IPS DF 4.7 (cell line): ENCODE measurements around the gene TMEM178B.

Experiments used
- DNase-seq: peaks from one replicate; pipeline ENCODE4 v3.0.0-alpha.2; 2013; ENCODE audit warnings: low spot score; ENCODE audit errors: extremely low read depth

Gene TMEM178B

GRCh38 chr7:141461924-141462323 is 388.1 kb downstream of the TMEM178B start:
- DNase-seq = no peak

- no peak for DNase-seq
Observed at GRCh38 chr7:141462958-141463357, 389.1 kb downstream of the TMEM178B start.

DNA sequence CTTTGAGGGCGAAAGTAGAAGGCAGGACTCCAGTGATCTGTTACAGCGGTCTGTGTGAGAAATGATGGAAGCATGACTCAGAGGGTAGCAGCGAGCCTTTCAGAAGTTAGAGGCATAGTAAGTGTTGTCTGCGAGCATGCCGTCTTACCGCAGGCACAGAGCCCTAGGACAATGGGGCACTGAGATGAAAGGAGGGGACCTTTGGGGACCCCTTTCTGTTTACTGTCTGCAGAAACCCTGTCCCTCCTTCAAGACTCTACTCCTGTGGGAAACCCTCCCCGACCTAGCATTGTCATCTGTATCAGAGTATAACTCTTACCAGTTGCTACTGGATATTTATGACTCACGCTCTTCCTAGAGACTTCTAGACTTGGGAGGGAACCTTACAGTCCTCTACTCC is 390.1 kb downstream of the TMEM178B start:
- DNase-seq = no peak

DNA sequence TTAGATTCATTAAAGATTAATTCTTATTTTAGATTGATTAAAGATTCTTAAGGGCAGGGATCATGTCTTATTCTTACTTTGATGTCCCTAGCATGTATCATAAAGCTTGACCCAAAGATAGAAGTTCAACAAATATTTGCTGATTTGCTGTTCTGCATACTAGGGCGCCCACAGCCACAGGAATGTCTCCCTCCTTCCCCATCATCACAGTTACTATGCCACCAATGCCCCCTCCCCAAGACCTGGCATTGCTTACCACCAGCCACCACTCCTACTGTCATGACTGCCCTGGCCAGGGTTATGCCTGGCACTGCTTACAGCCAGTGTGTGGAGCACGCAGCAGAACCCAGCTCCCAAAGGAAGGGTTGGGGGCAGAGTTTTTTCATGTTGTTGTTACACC is 390.7 kb downstream of the TMEM178B start:
- no peak for DNase-seq

GRCh38 chr7:141466151-141466904 is 392.5 kb downstream of the TMEM178B start:
- DNase-seq = no peak

GRCh38 chr7:141468341-141468740 is 394.5 kb downstream of the TMEM178B start:
- no peak for DNase-seq

- DNase-seq = no peak
Observed at GRCh38 chr7:141475679-141476078, 401.8 kb downstream of the TMEM178B start.

DNA sequence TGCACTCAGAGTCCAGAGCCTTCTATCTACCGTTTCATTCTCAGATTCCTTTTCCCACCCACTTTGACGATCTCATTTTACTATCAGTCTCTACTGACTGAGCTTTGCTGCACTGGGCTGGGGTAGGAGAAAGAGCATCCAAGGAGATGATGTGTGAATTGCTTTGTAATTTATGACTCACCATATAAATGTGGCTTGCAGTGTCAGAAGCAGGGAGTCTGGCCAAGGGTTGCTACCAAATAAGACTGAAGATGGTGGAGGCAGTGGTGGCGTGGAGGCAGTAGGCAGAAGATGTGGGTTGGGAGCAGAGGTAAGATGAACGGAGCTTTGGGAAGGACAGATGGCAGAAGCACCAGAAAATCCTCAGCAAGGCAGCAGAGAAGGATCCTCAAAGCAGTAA is 404.0 kb downstream of the TMEM178B start:
- no peak for DNase-seq

DNA sequence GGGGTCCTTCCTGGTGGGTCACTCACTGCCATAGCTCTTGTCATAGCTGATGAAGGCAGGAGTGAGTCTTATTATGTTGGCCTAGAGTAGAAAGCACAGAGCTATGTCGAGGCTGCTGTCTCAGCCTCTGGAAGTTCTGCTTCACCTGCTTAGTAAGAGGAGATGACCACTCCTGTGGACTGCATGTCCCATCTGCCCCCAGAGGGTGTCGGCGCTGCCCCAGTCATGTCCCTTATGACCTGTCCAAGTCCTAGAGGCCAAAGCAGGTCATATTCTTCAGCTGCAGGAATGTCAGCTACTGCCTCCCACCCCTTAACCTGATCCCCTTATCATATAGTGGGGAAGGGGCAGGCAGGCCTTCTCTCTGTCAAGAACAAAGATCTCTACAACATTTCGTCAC is 405.0 kb downstream of the TMEM178B start:
- no peak for DNase-seq

DNA sequence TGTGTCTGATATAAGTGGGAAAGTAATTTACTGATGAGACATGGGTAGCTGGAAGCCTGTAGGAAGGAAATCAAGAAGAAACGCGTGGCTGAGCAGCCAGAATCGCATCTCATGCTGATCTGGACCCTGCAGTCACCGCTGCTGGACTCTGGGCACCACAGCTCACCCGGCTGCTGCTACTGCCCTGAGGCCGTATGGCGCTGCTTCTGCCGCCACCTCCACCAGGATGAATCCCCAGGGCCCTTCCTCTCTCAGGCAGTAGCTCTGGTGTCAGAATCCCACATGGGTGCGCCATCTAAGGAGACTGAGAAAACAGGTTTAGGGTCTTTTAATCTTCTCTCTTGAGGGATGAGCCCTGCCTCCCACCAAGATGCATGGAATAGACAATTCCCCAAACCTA is 407.1 kb downstream of the TMEM178B start:
- DNase-seq = no peak

- no peak for DNase-seq
Observed at GRCh38 chr7:141481971-141482370, 408.1 kb downstream of the TMEM178B start.

GRCh38 chr7:141483044-141483443 is 409.2 kb downstream of the TMEM178B start:
- no peak for DNase-seq

DNA sequence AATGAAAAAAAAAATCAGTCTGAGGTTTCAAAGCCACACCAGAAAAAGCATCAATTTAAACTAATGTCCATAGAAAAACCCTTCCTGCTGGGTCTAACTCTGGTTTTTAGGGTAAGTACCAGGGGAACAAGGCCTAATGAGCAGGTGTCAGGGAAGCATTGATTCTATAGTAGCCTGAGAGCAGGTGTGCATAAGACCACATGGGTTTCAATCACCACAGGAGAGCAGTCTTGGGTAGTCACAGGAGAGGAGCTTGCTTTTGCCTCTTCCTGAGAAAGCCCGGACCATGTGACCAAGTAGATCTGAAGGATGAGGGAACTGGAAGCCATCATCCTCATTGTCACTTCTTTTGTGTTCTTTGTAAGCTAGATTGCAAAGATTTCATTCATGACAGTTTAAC is 411.0 kb downstream of the TMEM178B start:
- no peak for DNase-seq

- no peak for DNase-seq
Observed at GRCh38 chr7:141486959-141487358, 413.1 kb downstream of the TMEM178B start.

DNA sequence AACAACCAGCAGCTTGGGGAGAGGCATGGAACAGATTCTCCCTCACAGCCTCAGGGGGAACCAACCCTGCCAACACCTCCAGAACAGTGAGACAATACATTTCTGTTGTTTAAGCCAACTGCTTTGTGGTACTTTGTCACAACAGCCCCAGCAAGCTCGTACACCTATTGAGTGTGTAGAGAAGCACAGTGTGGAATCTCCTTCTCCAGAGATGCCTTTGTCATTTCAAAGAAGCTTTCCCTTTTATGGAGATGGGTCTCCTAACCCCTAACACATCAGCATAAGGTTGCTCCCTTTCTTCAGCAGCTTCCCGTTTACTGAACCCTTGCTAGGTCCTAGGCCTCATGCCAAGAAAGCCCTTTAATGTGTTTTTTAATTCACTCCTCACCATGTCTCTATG is 416.6 kb downstream of the TMEM178B start:
- no peak for DNase-seq

GRCh38 chr7:141495057-141495456 is 421.2 kb downstream of the TMEM178B start:
- DNase-seq = no peak

- DNase-seq = no peak
Observed at GRCh38 chr7:141497391-141497790, 423.5 kb downstream of the TMEM178B start.

- no peak for DNase-seq
Observed at GRCh38 chr7:141500608-141501007, 426.7 kb downstream of the TMEM178B start.

GRCh38 chr7:141501451-141501850 is 427.6 kb downstream of the TMEM178B start:
- no peak for DNase-seq

GRCh38 chr7:141511316-141511675 is 437.4 kb downstream of the TMEM178B start:
- no peak for DNase-seq

DNA sequence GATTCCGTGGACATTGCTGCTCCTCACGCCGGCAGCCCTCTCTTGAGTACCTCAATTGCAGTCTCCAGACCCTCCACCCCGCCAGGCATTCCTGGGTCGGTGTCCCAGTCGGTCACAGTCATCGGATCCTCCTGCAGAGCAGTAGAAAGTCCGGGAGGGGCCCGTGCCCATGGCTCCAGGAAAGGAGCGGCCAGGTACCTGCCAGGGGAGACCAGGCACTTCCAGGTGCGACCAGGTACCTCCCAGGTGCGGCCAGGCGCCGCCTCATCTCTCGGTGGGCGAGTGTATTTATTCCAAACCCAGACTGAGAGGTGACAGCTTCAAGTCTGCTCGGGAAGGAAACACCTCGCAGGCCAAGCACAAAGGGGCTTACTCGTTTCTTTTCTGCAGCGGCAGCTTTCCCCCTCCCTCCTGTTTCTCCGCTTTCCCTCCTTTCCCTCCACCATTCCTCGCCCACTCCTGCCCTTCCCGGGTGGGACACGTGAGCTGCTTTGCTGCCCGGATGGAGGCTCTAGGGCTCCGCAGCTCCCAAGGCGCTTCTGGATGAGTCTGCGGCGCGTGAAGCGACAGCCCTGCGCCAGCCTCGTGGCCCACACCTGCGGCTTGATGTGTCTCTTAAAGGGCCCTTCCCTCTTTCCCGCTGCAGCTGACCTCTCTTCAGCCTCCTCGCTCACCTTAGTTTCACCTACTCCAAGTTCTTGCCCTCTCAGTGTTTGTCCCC is 438.0 kb downstream of the TMEM178B start:
- no peak for DNase-seq

- no peak for DNase-seq
Observed at GRCh38 chr7:141512597-141512996, 438.7 kb downstream of the TMEM178B start.

DNA sequence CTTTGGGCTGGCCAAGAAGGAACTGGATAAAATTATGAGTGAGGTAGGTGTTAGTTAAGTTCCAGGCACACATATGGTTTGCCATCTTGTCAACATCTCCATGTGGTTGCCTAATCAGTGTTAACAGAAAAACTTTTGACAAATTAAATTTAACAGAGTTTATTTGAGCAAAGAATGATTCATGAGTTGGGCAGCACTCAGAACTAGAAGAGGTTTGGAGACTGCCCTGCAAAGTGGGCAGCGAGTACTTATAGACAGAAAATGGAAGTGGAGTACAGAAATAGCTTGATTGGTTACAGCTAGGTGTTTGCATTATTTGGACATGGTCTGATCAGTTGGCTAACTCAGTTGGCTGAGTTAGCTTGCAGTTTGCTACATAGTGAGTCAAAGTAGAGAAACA is 439.9 kb downstream of the TMEM178B start:
- no peak for DNase-seq
